KMS-11 (cell line): ENCODE measurements around the gene PCNX3.

Source experiments
- H2AFZ ChIP-seq: fragments of 200-600 bp; sonication (generic); 2 replicates; pipeline ENCODE4 v1.6.1; 2016; ENCODE audit warnings: antibody characterized with exemption, mixed run types, low read depth
- H3K27ac ChIP-seq: fragments of 200-600 bp; sonication (generic); 2 replicates; pipeline ENCODE4 v1.6.1; 2016; ENCODE audit warnings: mild to moderate bottlenecking, mixed run types
- H3K27me3 ChIP-seq: fragments of 200-600 bp; sonication (generic); 2 replicates; pipeline ENCODE4 v1.6.1; 2017; ENCODE audit warnings: mild to moderate bottlenecking, low read depth, mixed run types, moderate library complexity; ENCODE audit not compliant: insufficient read depth
- H3K36me3 ChIP-seq: fragments of 200-600 bp; sonication (generic); 2 replicates; pipeline ENCODE4 v1.6.1; 2017; ENCODE audit warnings: mild to moderate bottlenecking, mixed run types; ENCODE audit not compliant: insufficient read depth
- H3K4me1 ChIP-seq: fragments of 200-600 bp; sonication (generic); 2 replicates; pipeline ENCODE4 v1.6.1; 2016; ENCODE audit warnings: mild to moderate bottlenecking, low read depth, mixed run types; ENCODE audit not compliant: poor library complexity, severe bottlenecking
- H3K4me2 ChIP-seq: fragments of 200-600 bp; sonication (generic); 2 replicates; pipeline ENCODE4 v1.7.0; 2016; ENCODE audit warnings: mild to moderate bottlenecking, mixed run types
- H3K4me3 ChIP-seq: fragments of 200-600 bp; sonication (generic); IDR thresholded peaks from 2 replicates; pipeline ENCODE4 v1.6.1; 2017; ENCODE audit warnings: low read depth, low read length, mixed read lengths; ENCODE audit not compliant: insufficient read depth
- H3K79me2 ChIP-seq: fragments of 200-600 bp; sonication (generic); 2 replicates; pipeline ENCODE4 v1.6.1; 2016; ENCODE audit warnings: low read depth, mixed run types; ENCODE audit not compliant: insufficient read depth
- H3K9ac ChIP-seq: fragments of 200-600 bp; sonication (generic); 2 replicates; pipeline ENCODE4 v1.6.1; 2016; ENCODE audit warnings: mild to moderate bottlenecking, mixed run types
- H4K20me1 ChIP-seq: fragments of 200-600 bp; sonication (generic); 2 replicates; pipeline ENCODE4 v1.6.1; 2016; ENCODE audit warnings: mild to moderate bottlenecking, mixed run types; ENCODE audit not compliant: insufficient read depth
- TF ChIP-seq, protein P1 (sequence below): fragments of 200-600 bp; sonication (generic); conservative IDR thresholded peaks from 2 replicates; pipeline ENCODE4 v1.6.1; 2017; ENCODE audit warnings: low read depth, mild to moderate bottlenecking, antibody characterized with exemption, low read length, moderate library complexity, mixed read lengths

Gene PCNX3

DNA sequence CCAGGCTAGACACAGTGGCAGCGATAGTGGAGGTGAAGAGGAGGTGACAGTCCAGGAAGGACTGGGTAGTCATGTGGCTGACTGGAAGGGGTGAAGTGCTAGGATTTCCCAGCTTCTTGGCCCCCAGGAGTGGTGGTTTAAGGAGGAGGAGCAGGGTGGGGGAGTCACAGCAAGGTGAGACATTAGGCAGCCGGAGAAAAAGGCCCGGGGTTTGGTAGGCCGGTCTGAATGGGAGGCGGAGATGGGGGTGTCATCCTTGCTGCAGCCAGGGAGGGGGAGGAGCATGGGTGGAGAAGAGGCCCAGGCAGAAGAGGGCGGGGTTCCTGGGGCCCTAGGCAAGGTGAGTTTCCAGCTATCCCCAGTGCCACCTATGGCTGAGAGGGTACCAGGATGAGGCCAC lies 28.4 kb downstream of the PCNX3 start:
- Histone ChIP-seq H3K4me3 (no peak overlapping the region), H2AFZ (no peak overlapping the region), H3K27ac (no peak overlapping the region), H3K4me1 (peaks cover 14% of the 10 kb centered on the region), H4K20me1 (no peaks in the 10 kb centered on the region), H3K27me3 (no peaks in the 10 kb centered on the region), H3K79me2 (no peaks in the 10 kb centered on the region), H3K9ac (no peak overlapping the region), H3K36me3 (no peaks in the 10 kb centered on the region), H3K4me2 (peak overlapping the region; percentile 3; the same call in 1 of the 2 replicates)
- TF ChIP-seq, protein P1, sequence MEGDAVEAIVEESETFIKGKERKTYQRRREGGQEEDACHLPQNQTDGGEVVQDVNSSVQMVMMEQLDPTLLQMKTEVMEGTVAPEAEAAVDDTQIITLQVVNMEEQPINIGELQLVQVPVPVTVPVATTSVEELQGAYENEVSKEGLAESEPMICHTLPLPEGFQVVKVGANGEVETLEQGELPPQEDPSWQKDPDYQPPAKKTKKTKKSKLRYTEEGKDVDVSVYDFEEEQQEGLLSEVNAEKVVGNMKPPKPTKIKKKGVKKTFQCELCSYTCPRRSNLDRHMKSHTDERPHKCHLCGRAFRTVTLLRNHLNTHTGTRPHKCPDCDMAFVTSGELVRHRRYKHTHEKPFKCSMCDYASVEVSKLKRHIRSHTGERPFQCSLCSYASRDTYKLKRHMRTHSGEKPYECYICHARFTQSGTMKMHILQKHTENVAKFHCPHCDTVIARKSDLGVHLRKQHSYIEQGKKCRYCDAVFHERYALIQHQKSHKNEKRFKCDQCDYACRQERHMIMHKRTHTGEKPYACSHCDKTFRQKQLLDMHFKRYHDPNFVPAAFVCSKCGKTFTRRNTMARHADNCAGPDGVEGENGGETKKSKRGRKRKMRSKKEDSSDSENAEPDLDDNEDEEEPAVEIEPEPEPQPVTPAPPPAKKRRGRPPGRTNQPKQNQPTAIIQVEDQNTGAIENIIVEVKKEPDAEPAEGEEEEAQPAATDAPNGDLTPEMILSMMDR, result no peak

DNA sequence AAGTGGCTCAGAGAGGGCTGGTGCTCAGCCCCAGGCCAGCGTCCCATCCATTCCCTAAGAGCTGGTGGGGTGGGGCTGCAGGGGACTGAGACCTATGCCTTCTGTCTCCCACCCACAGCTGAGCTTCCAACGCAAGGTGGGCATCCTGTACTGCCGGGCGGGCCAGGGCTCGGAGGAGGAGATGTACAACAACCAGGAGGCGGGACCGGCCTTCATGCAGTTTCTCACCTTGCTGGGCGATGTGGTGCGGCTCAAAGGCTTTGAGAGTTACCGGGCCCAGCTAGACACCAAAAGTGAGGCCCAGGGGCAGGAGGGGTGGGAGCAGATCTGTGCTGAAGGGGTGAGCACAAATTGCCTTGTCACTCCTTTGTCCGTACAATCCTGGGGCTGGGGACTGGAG lies 29.3 kb downstream of the PCNX3 start:
- H2AFZ ChIP-seq, result no peak overlapping the region
- no peak overlapping the region for H3K4me3 ChIP-seq
- TF ChIP-seq, protein P1, result no peak
- H3K79me2 ChIP-seq, result no peaks in the 10 kb centered on the region
- no peaks in the 10 kb centered on the region for H3K27me3 ChIP-seq
- H4K20me1 ChIP-seq, result no peaks in the 10 kb centered on the region
- H3K27ac ChIP-seq, result no peak overlapping the region
- H3K9ac ChIP-seq, result no peak overlapping the region
- H3K36me3 ChIP-seq, result no peaks in the 10 kb centered on the region
- peaks cover 14% of the 10 kb centered on the region for H3K4me1 ChIP-seq
- no peak overlapping the region for H3K4me2 ChIP-seq

DNA sequence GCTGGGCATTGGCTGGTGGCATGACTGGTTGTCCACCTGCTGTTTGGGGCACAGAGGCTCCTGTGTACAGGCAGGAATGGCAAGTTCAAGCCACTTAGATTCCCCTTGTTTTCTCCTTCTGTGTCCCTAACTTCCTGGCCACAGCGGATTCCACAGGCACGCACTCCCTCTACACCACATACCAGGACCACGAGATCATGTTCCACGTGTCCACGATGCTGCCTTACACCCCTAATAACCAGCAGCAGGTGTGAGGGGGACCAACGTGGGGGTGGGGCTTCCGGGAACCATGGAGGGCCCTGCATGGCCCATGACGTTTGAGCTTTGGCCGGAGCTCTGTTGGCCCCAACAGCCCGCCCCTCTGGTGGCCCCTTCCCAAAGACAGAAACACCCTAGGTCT lies 30.1 kb downstream of the PCNX3 start:
- no peaks in the 10 kb centered on the region for H4K20me1 ChIP-seq
- H3K4me3 ChIP-seq, result no peak overlapping the region
- TF ChIP-seq, protein P1, result no peak
- no peak overlapping the region for H3K4me2 ChIP-seq
- no peak overlapping the region for H2AFZ ChIP-seq
- no peak overlapping the region for H3K9ac ChIP-seq
- H3K27ac ChIP-seq, result no peak overlapping the region
- H3K79me2 ChIP-seq, result no peaks in the 10 kb centered on the region
- H3K27me3 ChIP-seq, result no peaks in the 10 kb centered on the region
- H3K36me3 ChIP-seq, result no peaks in the 10 kb centered on the region
- H3K4me1 ChIP-seq, result peaks cover 14% of the 10 kb centered on the region

DNA sequence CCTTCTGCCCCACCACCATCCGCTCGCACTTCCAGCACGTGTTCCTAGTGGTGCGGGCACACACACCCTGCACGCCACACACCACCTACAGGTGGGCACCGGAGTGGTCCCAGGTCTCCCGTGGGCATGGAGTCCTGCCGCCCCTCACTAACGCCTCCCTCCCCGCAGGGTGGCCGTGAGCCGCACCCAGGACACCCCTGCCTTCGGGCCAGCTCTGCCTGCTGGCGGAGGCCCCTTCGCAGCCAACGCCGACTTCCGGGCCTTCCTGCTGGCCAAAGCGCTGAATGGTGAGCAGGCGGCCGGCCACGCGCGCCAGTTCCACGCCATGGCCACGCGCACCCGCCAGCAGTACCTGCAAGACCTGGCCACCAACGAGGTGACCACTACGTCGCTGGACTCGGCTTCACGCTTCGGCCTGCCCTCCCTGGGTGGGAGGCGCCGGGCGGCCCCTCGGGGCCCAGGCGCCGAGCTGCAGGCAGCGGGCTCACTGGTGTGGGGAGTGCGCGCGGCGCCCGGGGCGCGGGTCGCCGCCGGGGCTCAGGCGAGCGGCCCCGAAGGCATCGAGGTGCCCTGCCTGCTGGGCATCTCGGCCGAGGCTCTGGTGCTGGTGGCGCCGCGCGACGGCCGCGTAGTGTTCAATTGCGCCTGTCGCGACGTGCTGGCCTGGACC lies 30.8 kb downstream of the PCNX3 start:
- Histone ChIP-seq H3K9ac (no peak overlapping the region), H3K4me1 (peaks cover 14% of the 10 kb centered on the region), H2AFZ (no peak overlapping the region), H3K79me2 (no peaks in the 10 kb centered on the region), H4K20me1 (no peaks in the 10 kb centered on the region), H3K4me3 (no peak overlapping the region), H3K27ac (no peak overlapping the region), H3K4me2 (no peak overlapping the region), H3K27me3 (no peaks in the 10 kb centered on the region), H3K36me3 (no peaks in the 10 kb centered on the region)
- TF ChIP-seq, protein P1, result no peak
